ENCODE measurements around the gene MARCHF5.

Gene MARCHF5

GRCh38 chr10:92290837-92291615, at the start of gene MARCHF5, which contains the start of gene CPEB3:
Gene MARCHF5 (plus strand): TSS chr10:92291167. CDS start chr10:92291495, 328 bp downstream.
Gene CPEB3 (minus strand): TSS chr10:92291078. CDS start chr10:92240350, 50,728 bp downstream.
- Mint-ChIP-seq H3K27ac (peak within 1 kb of the TSS; percentile 79), H3K9me3 (no peaks in the 10 kb centered on the region), H3K36me3 (no peaks in the 10 kb centered on the region), H3K4me1 (peaks cover 33% of the 10 kb centered on the region), H3K27me3 (no peaks in the 10 kb centered on the region), H3K4me3 (peak within 1 kb of the TSS; percentile 94)

GRCh38 chr10:92241501-92241900, 49.5 kb upstream of the MARCHF5 start:
- Mint-ChIP-seq H3K27ac (no peak overlapping the region), H3K9me3 (no peaks in the 10 kb centered on the region), H3K4me1 (peaks cover 49% of the 10 kb centered on the region), H3K4me3 (peak overlapping the region; percentile 90), H3K27me3 (no peaks in the 10 kb centered on the region), H3K36me3 (peaks cover 3% of the 10 kb centered on the region)

GRCh38 chr10:92242380-92242779, 48.6 kb upstream of the MARCHF5 start:
- Mint-ChIP-seq H3K36me3 (no peaks in the 10 kb centered on the region), H3K4me1 (peaks cover 45% of the 10 kb centered on the region), H3K4me3 (peak overlapping the region; percentile 3)

GRCh38 chr10:92242910-92243671, 47.9 kb upstream of the MARCHF5 start:
- H3K4me1 Mint-ChIP-seq = peaks cover 41% of the 10 kb centered on the region
- no peaks in the 10 kb centered on the region for H3K36me3 Mint-ChIP-seq
- no peaks in the 10 kb centered on the region for H3K27me3 Mint-ChIP-seq
- H3K27ac Mint-ChIP-seq = no peak overlapping the region
- H3K9me3 Mint-ChIP-seq = no peaks in the 10 kb centered on the region
- peak overlapping the region; percentile 86 for H3K4me3 Mint-ChIP-seq

More at GRCh38 chr10:92242380-92242779, 48.6 kb upstream of the MARCHF5 start:
- no peaks in the 10 kb centered on the region for H3K27me3 Mint-ChIP-seq
- H3K9me3 Mint-ChIP-seq = no peaks in the 10 kb centered on the region
- H3K27ac Mint-ChIP-seq = no peak overlapping the region

GRCh38 chr10:92244796-92245195, 46.2 kb upstream of the MARCHF5 start:
- Mint-ChIP-seq H3K27me3 (no peaks in the 10 kb centered on the region), H3K4me3 (no peak overlapping the region), H3K4me1 (peaks cover 31% of the 10 kb centered on the region), H3K9me3 (no peaks in the 10 kb centered on the region), H3K36me3 (no peaks in the 10 kb centered on the region), H3K27ac (no peak overlapping the region)

GRCh38 chr10:92248566-92248965, 42.4 kb upstream of the MARCHF5 start:
- Mint-ChIP-seq H3K9me3 (no peaks in the 10 kb centered on the region), H3K27me3 (no peaks in the 10 kb centered on the region), H3K4me1 (peaks cover 2% of the 10 kb centered on the region), H3K36me3 (peaks cover 2% of the 10 kb centered on the region), H3K4me3 (no peak overlapping the region), H3K27ac (no peak overlapping the region)

- Mint-ChIP-seq H3K4me1 (peaks cover 5% of the 10 kb centered on the region), H3K4me3 (no peak overlapping the region), H3K27me3 (no peaks in the 10 kb centered on the region), H3K27ac (no peak overlapping the region), H3K36me3 (no peaks in the 10 kb centered on the region), H3K9me3 (no peaks in the 10 kb centered on the region)
Observed at GRCh38 chr10:92263396-92263795, 27.6 kb upstream of the MARCHF5 start.

GRCh38 chr10:92264249-92264648, 26.7 kb upstream of the MARCHF5 start:
- no peak overlapping the region for H3K27ac Mint-ChIP-seq
- peaks cover 5% of the 10 kb centered on the region for H3K4me1 Mint-ChIP-seq
- H3K27me3 Mint-ChIP-seq = no peaks in the 10 kb centered on the region
- no peaks in the 10 kb centered on the region for H3K9me3 Mint-ChIP-seq
- H3K4me3 Mint-ChIP-seq = no peak overlapping the region
- H3K36me3 Mint-ChIP-seq = no peaks in the 10 kb centered on the region

GRCh38 chr10:92265687-92266258, 25.2 kb upstream of the MARCHF5 start:
- Mint-ChIP-seq H3K36me3 (peaks cover 3% of the 10 kb centered on the region), H3K27me3 (no peaks in the 10 kb centered on the region), H3K4me3 (no peak overlapping the region), H3K4me1 (peaks cover 5% of the 10 kb centered on the region), H3K9me3 (no peaks in the 10 kb centered on the region), H3K27ac (no peak overlapping the region)

- H3K27me3 Mint-ChIP-seq = no peaks in the 10 kb centered on the region
- no peak overlapping the region for H3K4me3 Mint-ChIP-seq
- H3K36me3 Mint-ChIP-seq = peaks cover 3% of the 10 kb centered on the region
- no peak overlapping the region for H3K27ac Mint-ChIP-seq
- H3K9me3 Mint-ChIP-seq = no peaks in the 10 kb centered on the region
- H3K4me1 Mint-ChIP-seq = peaks cover 5% of the 10 kb centered on the region
Observed at GRCh38 chr10:92267343-92267742, 23.6 kb upstream of the MARCHF5 start.

- Mint-ChIP-seq H3K36me3 (peaks cover 3% of the 10 kb centered on the region), H3K27ac (no peak overlapping the region), H3K4me1 (peaks cover 5% of the 10 kb centered on the region), H3K9me3 (no peaks in the 10 kb centered on the region), H3K27me3 (no peaks in the 10 kb centered on the region), H3K4me3 (no peak overlapping the region)
Observed at GRCh38 chr10:92268748-92269147, 22.2 kb upstream of the MARCHF5 start.

- H3K27ac Mint-ChIP-seq = no peak overlapping the region
Observed at GRCh38 chr10:92274071-92274470, 16.9 kb upstream of the MARCHF5 start.

GRCh38 chr10:92278996-92279696, 11.8 kb upstream of the MARCHF5 start:
- peaks cover 1% of the 10 kb centered on the region for H3K4me1 Mint-ChIP-seq
- no peak overlapping the region for H3K27ac Mint-ChIP-seq
- peaks cover 4% of the 10 kb centered on the region for H3K36me3 Mint-ChIP-seq
- no peaks in the 10 kb centered on the region for H3K9me3 Mint-ChIP-seq
- H3K27me3 Mint-ChIP-seq = no peaks in the 10 kb centered on the region
- no peak overlapping the region for H3K4me3 Mint-ChIP-seq

More at GRCh38 chr10:92274071-92274470, 16.9 kb upstream of the MARCHF5 start:
- no peaks in the 10 kb centered on the region for H3K27me3 Mint-ChIP-seq
- H3K4me1 Mint-ChIP-seq = no peaks in the 10 kb centered on the region
- H3K4me3 Mint-ChIP-seq = no peak overlapping the region
- peaks cover 3% of the 10 kb centered on the region for H3K36me3 Mint-ChIP-seq
- H3K9me3 Mint-ChIP-seq = no peaks in the 10 kb centered on the region

- Mint-ChIP-seq H3K4me3 (no peak overlapping the region), H3K27ac (no peak overlapping the region), H3K4me1 (peaks cover 6% of the 10 kb centered on the region), H3K9me3 (no peaks in the 10 kb centered on the region), H3K36me3 (peaks cover 4% of the 10 kb centered on the region), H3K27me3 (no peaks in the 10 kb centered on the region)
Observed at GRCh38 chr10:92284112-92284704, 6.8 kb upstream of the MARCHF5 start.
